Subcutaneous adipose tissue (tissue), 4 donors: ENCODE data around the gene MAP1LC3B. TPM values are rescaled to one million over a fixed set of nuclear protein-coding genes. Genes with fewer than 3 reads are reported as not detected.

Source experiments
- total RNA-seq, 4 donors: library from RNA; depleted of rRNA; stranded (reverse); fragments of >200 nt; gene quantifications; one replicate each; pipeline ENCODE4 v1.1.0, GENCODE V29; 2016
- TF ChIP-seq, protein P1 (sequence below): fragments of 450-650 bp; IDR thresholded peaks from one replicate; pipeline ENCODE4 v1.5.1; 2016; ENCODE audit warnings: low read depth, mild to moderate bottlenecking, control low read depth, antibody characterized with exemption, moderate library complexity

The MAP1LC3B gene
- total RNA-seq, 4 donors from 2014 or later = 81.7 to 172 (median 101) TPM

DNA sequence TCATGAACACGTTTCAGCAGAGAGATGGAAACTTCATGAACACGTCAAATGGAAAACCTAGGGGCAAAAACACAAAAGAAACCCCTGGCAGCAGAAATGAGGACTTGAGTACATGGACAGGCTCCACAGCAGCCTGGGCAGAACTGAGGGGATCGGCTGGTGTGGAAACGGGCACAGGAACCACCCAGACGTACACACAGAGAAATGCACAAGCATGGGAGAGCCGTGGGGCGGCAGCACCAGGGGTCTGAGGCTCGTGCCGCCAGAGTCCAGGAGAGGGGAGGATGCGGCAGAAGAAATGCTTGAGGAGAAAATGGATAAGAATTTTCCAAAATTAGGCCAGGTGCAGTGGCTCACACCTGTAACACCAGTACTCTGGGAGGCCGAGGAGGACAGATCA is 30.0 kb downstream of the MAP1LC3B start:
- TF ChIP-seq, protein P1, sequence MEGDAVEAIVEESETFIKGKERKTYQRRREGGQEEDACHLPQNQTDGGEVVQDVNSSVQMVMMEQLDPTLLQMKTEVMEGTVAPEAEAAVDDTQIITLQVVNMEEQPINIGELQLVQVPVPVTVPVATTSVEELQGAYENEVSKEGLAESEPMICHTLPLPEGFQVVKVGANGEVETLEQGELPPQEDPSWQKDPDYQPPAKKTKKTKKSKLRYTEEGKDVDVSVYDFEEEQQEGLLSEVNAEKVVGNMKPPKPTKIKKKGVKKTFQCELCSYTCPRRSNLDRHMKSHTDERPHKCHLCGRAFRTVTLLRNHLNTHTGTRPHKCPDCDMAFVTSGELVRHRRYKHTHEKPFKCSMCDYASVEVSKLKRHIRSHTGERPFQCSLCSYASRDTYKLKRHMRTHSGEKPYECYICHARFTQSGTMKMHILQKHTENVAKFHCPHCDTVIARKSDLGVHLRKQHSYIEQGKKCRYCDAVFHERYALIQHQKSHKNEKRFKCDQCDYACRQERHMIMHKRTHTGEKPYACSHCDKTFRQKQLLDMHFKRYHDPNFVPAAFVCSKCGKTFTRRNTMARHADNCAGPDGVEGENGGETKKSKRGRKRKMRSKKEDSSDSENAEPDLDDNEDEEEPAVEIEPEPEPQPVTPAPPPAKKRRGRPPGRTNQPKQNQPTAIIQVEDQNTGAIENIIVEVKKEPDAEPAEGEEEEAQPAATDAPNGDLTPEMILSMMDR = no peak

DNA sequence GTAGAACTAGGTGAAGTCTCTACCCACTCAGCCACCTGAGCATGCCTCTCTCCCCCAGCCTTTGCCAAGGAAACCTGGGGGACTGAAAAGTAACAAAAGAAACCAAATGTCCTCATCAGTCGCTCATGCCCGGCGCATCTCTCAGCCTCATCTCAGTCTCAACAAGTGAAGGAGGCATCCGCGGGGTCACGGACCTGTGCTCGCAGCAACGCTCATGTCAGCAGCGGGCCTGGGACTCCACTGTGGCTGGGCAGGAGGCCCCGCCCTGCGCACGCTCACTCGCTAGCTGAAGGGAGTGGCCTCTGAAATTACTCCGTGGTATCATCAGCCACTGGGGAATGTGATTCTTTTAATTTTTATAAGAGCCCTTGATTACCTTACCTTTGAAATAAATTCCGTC is 31.3 kb downstream of the MAP1LC3B start:
- TF ChIP-seq, protein P1 = no peak

DNA sequence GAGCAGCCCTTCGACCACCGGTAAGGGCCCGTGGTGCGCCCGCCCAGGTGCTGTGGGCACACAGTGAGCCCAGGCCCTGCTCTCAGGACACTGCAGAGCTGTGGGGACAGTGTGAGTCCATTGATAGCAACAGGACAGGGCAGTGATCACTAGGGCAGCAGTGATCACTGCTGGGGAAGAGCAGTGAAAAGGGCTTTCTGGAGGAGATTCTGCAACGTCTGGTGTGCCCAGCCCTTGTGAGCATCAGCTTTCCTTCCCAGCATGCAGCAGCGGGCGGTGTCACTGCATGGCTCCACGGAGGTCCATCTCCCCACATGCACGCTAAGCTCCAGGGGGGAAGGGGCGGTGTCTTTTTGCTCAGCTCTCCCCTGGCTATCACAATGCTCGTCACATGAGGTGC is 32.1 kb downstream of the MAP1LC3B start:
- TF ChIP-seq, protein P1 = no peak

DNA sequence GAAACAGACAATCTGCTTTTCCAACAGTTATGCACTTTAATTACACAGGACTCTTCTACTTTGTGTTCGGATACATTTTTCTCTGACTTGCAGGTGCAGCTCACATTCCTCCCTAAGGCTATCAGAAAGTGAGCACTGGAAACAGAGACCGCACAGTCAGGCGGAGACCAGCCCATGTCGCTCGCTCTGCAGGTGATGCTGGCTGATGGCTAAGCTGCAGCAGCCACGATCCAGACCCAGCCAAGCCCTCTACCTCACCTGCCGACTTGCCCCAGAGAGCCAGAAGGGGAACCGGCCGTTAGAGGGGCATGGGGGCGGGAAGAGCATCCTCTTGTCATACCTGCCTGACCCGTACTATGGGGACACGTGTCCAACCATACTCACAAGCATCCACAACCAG is 33.8 kb downstream of the MAP1LC3B start:
- TF ChIP-seq, protein P1 = no peak

DNA sequence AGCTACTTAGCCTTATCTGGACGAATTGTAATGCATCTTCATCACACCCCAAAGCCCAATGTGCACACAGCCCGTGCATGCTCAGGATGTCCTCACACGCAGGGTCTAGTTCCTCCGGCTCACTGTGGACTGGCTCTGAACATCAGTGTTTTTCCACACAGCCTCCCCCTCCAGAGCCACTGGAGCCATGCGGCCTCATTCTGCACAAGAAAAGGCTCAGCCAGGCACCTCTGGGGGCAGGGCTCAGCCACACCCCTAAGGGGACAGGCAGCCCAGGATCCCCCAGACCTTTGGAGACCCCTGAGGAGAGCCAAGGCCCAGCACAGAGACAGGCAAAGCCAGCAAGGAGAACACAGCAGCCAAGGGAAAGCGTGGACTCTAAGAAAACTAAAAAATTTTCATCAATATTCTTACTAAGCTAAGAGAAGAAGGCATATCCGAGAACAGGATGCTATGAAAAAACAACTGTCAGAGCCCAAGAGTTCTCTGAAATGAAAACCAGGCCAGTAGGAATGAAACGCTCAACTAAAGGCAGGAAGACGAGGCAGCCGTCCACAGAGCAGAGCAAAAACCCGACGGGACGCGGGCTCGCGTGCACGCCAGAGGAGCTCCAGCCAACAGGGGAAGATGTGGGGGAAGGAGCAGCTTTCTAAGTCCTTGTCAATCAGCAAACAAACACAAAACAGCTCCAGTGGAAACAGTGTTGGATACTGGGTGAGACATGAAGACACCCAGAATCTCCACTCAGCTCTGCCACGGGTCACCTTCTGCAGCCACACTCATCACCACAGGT is 34.5 kb downstream of the MAP1LC3B start:
- TF ChIP-seq, protein P1 = no peak

DNA sequence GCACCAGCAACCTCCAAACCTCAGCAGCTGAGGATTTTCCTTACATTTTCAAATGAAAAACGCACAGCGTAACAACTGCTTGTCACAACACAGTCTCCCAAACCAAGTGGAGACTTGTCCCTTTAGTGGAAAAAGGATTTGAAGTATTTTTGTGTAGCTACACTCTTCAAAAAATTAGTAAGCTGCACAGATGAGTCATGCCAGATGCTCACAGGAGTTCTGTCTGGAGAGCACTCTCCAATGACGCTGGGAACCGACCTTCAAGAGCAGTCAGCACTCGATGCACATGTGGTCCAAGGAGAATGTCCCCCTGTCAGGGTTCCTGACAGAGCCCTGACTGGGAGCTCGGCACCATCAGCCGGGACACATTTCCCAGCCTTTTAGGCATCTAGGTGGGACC is 39.8 kb downstream of the MAP1LC3B start:
- TF ChIP-seq, protein P1 = no peak

DNA sequence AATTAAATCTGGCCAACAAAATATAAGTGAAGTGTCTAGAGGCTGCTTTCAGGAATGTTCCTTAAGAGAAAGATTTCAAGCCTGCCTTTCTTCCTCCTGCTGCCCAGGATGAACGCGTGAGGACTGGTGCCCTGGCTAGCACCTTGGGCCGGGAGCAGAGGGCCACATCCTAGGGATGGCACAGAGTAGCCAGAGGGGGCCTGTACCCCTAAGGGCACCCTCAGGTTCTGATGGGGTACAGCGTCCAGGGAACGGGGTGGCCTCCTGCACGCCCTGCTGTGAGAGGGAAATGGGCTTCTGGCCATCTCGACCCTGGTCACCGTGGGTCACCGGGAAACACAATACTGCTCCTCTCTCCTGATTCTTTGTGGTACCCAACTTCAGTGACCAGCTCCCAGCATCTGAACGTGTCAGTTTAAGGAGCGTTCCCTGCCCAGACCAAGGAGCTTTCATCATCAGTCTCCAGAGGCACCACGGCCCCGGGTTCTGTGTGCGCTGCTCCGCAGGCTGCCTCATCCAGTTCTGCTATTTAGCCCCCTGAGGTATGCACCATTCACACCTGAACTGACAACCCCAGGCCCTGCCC is 40.3 kb downstream of the MAP1LC3B start:
- TF ChIP-seq, protein P1 = no peak
